K562 (cell line): ENCODE data around the gene LST1. TPM values are rescaled to one million over a fixed set of nuclear protein-coding genes. Genes with fewer than 3 reads are reported as not detected.
A peak's percentile ranks its signal among the peaks of the same experiment; 100 is the strongest.

Experiments
- ATAC-seq: fragments of 200-7000 bp; cut with Tn5 transposase; 3 replicates; pipeline ENCODE4 v1.9.1; 2020; ENCODE audit warnings: moderate library complexity
- BruUV-seq: library from RNA; stranded (reverse); fragments of 400-500 nt; replicated peaks from 2 replicates; lab custom pipeline; 2021; lab: Mats Ljungman, UMichigan
- CTCF ChIA-PET: fragments of 300-600 bp; formaldehyde crosslinking; extraction: SDS; loops from one replicate; lab custom pipeline; 2021; ENCODE audit warnings: low intra/inter-chr PET ratio; lab: Yijun Ruan, JAX
- POLR2A ChIA-PET: fragments of 300-600, 350-650 bp; sonication (Branson Sonifier 250); formaldehyde crosslinking; extraction: SDS; loops from one replicate; lab custom pipeline; 2021; ENCODE audit warnings: antibody characterized with exemption, inconsistent platforms; lab: Yijun Ruan, JAX
- DNase-seq, 4 experiments: peaks; one replicate each; pipeline versions ENCODE4 v3.0.0 to v3.0.0-alpha.2; 2011 to 2018; ENCODE audit warnings: low spot score in 3 of 4, mixed read lengths in 3 of 4; ENCODE audit errors: extremely low read depth in 1 of 4
- FAIRE-seq: peaks from 2 replicates; lab custom pipeline; 2011; peaks lifted over from hg19 to GRCh38; lab: Jason Lieb, UNC
- H2AFZ ChIP-seq: 2 replicates; pipeline ENCODE4 v1.6.0; 2011; ENCODE audit warnings: low read depth, low read length, control low read depth, inconsistent platforms
- H3K27ac ChIP-seq: fragments of 200-600 bp; 3 replicates; pipeline ENCODE4 v1.8.0; 2011; ENCODE audit warnings: low read depth, mild to moderate bottlenecking, control low read depth, inconsistent platforms, low read length, moderate library complexity, mixed read lengths; ENCODE audit errors: extremely low read depth
- H3K27me3 ChIP-seq, 2 experiments: fragments of 300-600 bp in 1 of 2; 2 replicates in 1 of 2; 3 replicates in 1 of 2; pipeline versions ENCODE4 v1.6.0 to v1.8.0; 2011; ENCODE audit warnings: inconsistent platforms in 2 of 2, low read length in 2 of 2, mild to moderate bottlenecking in 1 of 2, mixed read lengths in 1 of 2, moderate library complexity in 1 of 2; ENCODE audit not compliant: control insufficient read depth in 2 of 2, insufficient read depth in 2 of 2
- H3K36me3 ChIP-seq: fragments of 300-600 bp; 3 replicates; pipeline ENCODE4 v1.8.0; 2011; ENCODE audit warnings: mild to moderate bottlenecking, low read length, inconsistent platforms; ENCODE audit not compliant: control insufficient read depth, insufficient read depth
- H3K4me1 ChIP-seq, 2 experiments: fragments of 200-600 bp in 1 of 2; replicated peaks in 1 of 2; 2 replicates in 1 of 2; 3 replicates in 1 of 2; pipeline versions ENCODE4 v1.5.1 to v1.8.0; 2011; ENCODE audit warnings: inconsistent platforms in 2 of 2, low read length in 2 of 2, mild to moderate bottlenecking in 1 of 2, mixed read lengths in 1 of 2, moderate library complexity in 1 of 2; ENCODE audit not compliant: control insufficient read depth in 2 of 2, insufficient read depth in 2 of 2
- H3K4me2 ChIP-seq: 2 replicates; pipeline ENCODE4 v1.6.1; 2011; ENCODE audit warnings: low read length, control low read depth, inconsistent platforms, mixed read lengths; ENCODE audit not compliant: insufficient read depth
- H3K4me3 ChIP-seq: fragments of 200-600 bp; sonication (generic), shearing (Covaris generic); 2 replicates; pipeline ENCODE4 v1.5.1; 2016; ENCODE audit warnings: control low read depth, inconsistent platforms
- H3K79me2 ChIP-seq: fragments of 200-600 bp; 3 replicates; pipeline ENCODE4 v1.8.0; 2011; ENCODE audit warnings: low read length, inconsistent platforms; ENCODE audit not compliant: control insufficient read depth, insufficient read depth
- H3K9ac ChIP-seq, 2 experiments: 2 replicates each; pipeline versions ENCODE4 v1.6.0 to v1.6.1; 2011; ENCODE audit warnings: low read depth in 2 of 2, low read length in 2 of 2, control low read depth in 1 of 2, inconsistent platforms in 1 of 2, mild to moderate bottlenecking in 1 of 2, mixed read lengths in 1 of 2; ENCODE audit not compliant: insufficient read depth in 1 of 2
- H3K9me1 ChIP-seq: one replicate; pipeline ENCODE4 v1.6.0; 2011; ENCODE audit warnings: inconsistent platforms, mild to moderate bottlenecking, low read length, moderate library complexity; ENCODE audit not compliant: control insufficient read depth, insufficient read depth
- H3K9me3 ChIP-seq: replicated peaks from 2 replicates; pipeline ENCODE4 v1.5.1; 2011; ENCODE audit warnings: low read depth, low read length, inconsistent platforms; ENCODE audit not compliant: control insufficient read depth, insufficient read depth
- H4K20me1 ChIP-seq: replicated peaks from 2 replicates; pipeline ENCODE4 v1.6.1; 2011; ENCODE audit warnings: low read length, inconsistent platforms, mixed read lengths; ENCODE audit not compliant: control insufficient read depth, insufficient read depth
- ETV6 ChIP-seq, 3 experiments: fragments of 150-350 bp in 1 of 3; sonication (generic) in 1 of 3; formaldehyde crosslinking in 1 of 3; IDR thresholded peaks; 2 replicates each; pipeline versions ENCODE4 v1.6.1 to v1.8.0; 2014 to 2022; ENCODE audit warnings: borderline replicate concordance in 2 of 3, low read depth in 2 of 3, antibody characterized with exemption in 1 of 3, low read length in 1 of 3, mild to moderate bottlenecking in 1 of 3, missing genetic modification reagents in 1 of 3
- HCFC1 ChIP-seq: IDR thresholded peaks from 2 replicates; pipeline ENCODE4 v1.6.1; 2012; ENCODE audit warnings: low read depth, low read length, improper control_type of control experiment
- MAFK ChIP-seq: IDR thresholded peaks from 2 replicates; pipeline ENCODE4 v1.6.1; 2011; ENCODE audit warnings: low read length, improper control_type of control experiment
- MTA1 ChIP-seq: fragments of 450-650 bp; IDR thresholded peaks from 2 replicates; pipeline ENCODE4 v1.6.1; 2017; ENCODE audit warnings: borderline replicate concordance
- NELFE ChIP-seq: IDR thresholded peaks from 2 replicates; pipeline ENCODE4 v1.6.1; 2011; ENCODE audit warnings: mild to moderate bottlenecking; ENCODE audit not compliant: insufficient read depth, insufficient read length
- OTX1 ChIP-seq: fragments of 450-650 bp; formaldehyde crosslinking; IDR thresholded peaks from 2 replicates; pipeline ENCODE4 v1.4.0; 2022; ENCODE audit warnings: mild to moderate bottlenecking
- RBM17 ChIP-seq: fragments of 200-400 bp; formaldehyde crosslinking; IDR thresholded peaks from 2 replicates; pipeline ENCODE4 v1.6.1; 2017; ENCODE audit warnings: low read depth, mild to moderate bottlenecking, low read length, borderline replicate concordance
- SMAD2 ChIP-seq: fragments of 150-350 bp; IDR thresholded peaks from 2 replicates; pipeline ENCODE4 v1.6.1; 2014; ENCODE audit warnings: low read depth, mild to moderate bottlenecking, low read length
- SMARCA4 ChIP-seq: fragments of 450-650 bp; IDR thresholded peaks from 2 replicates; pipeline ENCODE4 v1.6.1; 2016
- SMARCA5 ChIP-seq: fragments of 450-650 bp; IDR thresholded peaks from 2 replicates; pipeline ENCODE4 v1.6.1; 2016
- SMARCE1 ChIP-seq: fragments of 450-650 bp; IDR thresholded peaks from 2 replicates; pipeline ENCODE4 v1.7.1; 2016; ENCODE audit warnings: mild to moderate bottlenecking
- SPI1 ChIP-seq: IDR thresholded peaks from 2 replicates; pipeline ENCODE4 v1.6.1; 2011; ENCODE audit warnings: low read depth, low read length, control low read depth, borderline replicate concordance
- TBP ChIP-seq: optimal IDR thresholded peaks from 2 replicates; pipeline ENCODE3; 2011; ENCODE audit warnings: low read depth, low read length, improper control_type of control experiment
- TCFL5 ChIP-seq: fragments of 250-450 bp; sonication (Bioruptor Pico); conservative IDR thresholded peaks from 2 replicates; pipeline ENCODE4 v1.6.1; 2021; ENCODE audit warnings: mild to moderate bottlenecking, moderate library complexity, matching md5 sums
- ZNF165 ChIP-seq: fragments of 250-450 bp; sonication (Bioruptor Pico); IDR thresholded peaks from 2 replicates; pipeline ENCODE4 v1.4.0; 2020; ENCODE audit warnings: borderline replicate concordance
- ZNF347 ChIP-seq: fragments of 450-650 bp; formaldehyde crosslinking; IDR thresholded peaks from 2 replicates; pipeline ENCODE4 v1.4.0; 2020; ENCODE audit warnings: low read depth, mild to moderate bottlenecking, moderate library complexity
- WGBS: fragments of 100-300 bp; shearing (Covaris generic); methylation state at CpG from one replicate; pipeline ENCODE4 v1.1.6; 2016; ENCODE audit warnings: low coverage, mixed read lengths; ENCODE audit not compliant: insufficient coverage; ENCODE audit errors: missing lambda C conversion rate; 5-methylcytosine and 5-hydroxymethylcytosine counted together
- in situ Hi-C: fragments of 300-500 bp; cut with MboI; formaldehyde crosslinking; loops from 4 replicates; pipeline ENCODE4 v1.15.0; 2018; ENCODE audit warnings: inconsistent platforms, mixed read lengths
- intact Hi-C: fragments of 100-400 bp; cut with micrococcal nuclease; formaldehyde crosslinking; loops from 2 replicates; pipeline ENCODE4 v1.14.2; 2022
- polyA plus RNA-seq, 8 experiments: library from polyadenylated mRNA; depleted of rRNA in 4 of 8; stranded (reverse) in 5 of 8; unstranded in 3 of 8; fragments of >200 nt; fragmentation: Nextera tagmentation in 2 of 8; fragmentation: Illumina TruSeq in 1 of 8; extraction: Ambion mirVana in 2 of 8; extraction: Trizol in 1 of 8; gene quantifications; 2 replicates each; pipeline versions ENCODE4 v1.2.1 to v1.2.3, GENCODE V29; 2011 to 2014; ENCODE audit warnings: inconsistent platforms in 1 of 8, missing spikeins in 1 of 8
- total RNA-seq, 7 experiments: library from RNA; depleted of rRNA in 6 of 7; stranded (reverse); fragments of >200 nt in 6 of 7; fragmentation: Illumina TruSeq in 2 of 7; extraction: Trizol in 2 of 7; gene quantifications; 2 replicates each; pipeline versions ENCODE4 v1.2.1 to v1.2.3, GENCODE V29; 2011 to 2021; ENCODE audit warnings: low replicate concordance in 1 of 7
- TF ChIP-seq, protein P1 (sequence below), 2 experiments: IDR thresholded peaks; 2 replicates each; pipeline ENCODE4 v1.6.1; 2012; ENCODE audit warnings: improper control_type of control experiment in 2 of 2, low read depth in 2 of 2, low read length in 2 of 2, borderline replicate concordance in 1 of 2
- TF ChIP-seq, protein P2 (sequence below): fragments of 450-650 bp; conservative IDR thresholded peaks from 2 replicates; pipeline ENCODE4 v1.6.1; 2016; ENCODE audit warnings: missing genetic modification characterization, low read depth, mild to moderate bottlenecking, control low read depth, missing compliant biosample characterization

LST1 gene
- total and polyA plus RNA-seq, 9 of the 15 experiments (the other 6 are each of a cell fraction or from before 2014, with no cell fraction given): 0.82 to 7.8 (median 1.7) TPM

DNA sequence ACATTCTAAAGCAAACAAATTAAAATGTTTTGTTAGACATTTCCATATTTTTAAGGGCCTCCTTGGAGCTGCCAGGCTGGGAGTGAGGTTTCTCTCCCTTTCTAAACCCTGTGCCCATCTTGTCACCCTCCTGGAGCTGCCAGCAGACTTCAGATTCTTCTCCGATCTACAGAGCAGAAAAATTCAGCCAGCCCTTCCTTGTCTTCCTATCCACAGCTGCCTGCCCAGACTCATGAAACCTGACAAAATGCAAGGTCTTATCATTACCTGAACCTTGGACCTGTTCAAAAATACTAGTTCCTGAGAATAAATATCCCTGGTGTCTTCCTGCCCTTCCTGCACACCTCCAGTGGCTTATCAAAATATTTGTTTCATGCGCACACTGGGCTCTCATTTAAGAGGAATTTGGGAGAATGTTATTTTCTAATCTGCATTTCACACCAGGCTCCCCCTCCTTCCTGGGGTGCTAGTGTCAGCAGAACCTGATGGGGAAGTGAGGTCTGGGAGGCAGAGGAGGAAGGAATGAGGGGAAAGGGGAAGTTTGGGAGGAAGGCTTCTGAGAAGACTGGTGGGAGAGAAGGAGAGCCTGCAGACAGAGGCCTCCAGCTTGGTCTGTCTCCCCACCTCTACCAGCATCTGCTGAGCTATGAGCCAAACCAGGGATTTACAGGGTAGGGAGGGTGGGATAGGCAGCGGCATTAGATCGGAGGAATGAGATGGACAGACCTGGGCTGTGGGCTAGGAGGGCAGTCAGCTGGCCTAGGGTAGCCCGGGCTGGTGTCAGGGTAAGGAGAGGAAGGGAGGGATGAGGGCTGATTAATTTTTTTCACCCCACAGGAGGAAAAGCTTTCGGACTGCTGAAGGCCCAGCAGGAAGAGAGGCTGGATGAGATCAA, 28.9 kb downstream of the LST1 start, which contains the start of gene AIF1:
TSS of gene AIF1 (plus strand) at position 551 of the 895 bp plus-strand sequence. CDS start at position 647, 96 bp downstream.
- intact Hi-C loops: no loop called here
- Histone ChIP-seq H3K9me3 (no peaks in the 10 kb centered on the region), H3K4me2 (peak within 1 kb of the TSS; percentile 57), H3K4me1 (peaks cover 27 to 36% of the 10 kb centered on the region in 2 experiments), H3K4me3 (no peak within 1 kb of the TSS), H3K9ac (peak within 1 kb of the TSS; percentile 30 to 84), H3K27me3 (no peaks in the 10 kb centered on the region), H4K20me1 (no peaks in the 10 kb centered on the region), H2AFZ (peak within 1 kb of the TSS; percentile 58), H3K79me2 (no peaks in the 10 kb centered on the region; the same call in 2 of the 3 replicates), H3K9me1 (no peaks in the 10 kb centered on the region), H3K36me3 (no peaks in the 10 kb centered on the region), H3K27ac (peak within 1 kb of the TSS; percentile 49; the same call in 2 of the 3 replicates)
- WGBS: 51% methylated on average over 6 of the region's 6 CpGs
- DNase-seq: peak in 3 of 4 experiments; percentile 21 to 50 (median 46)
- no peak; the same call in 2 of the 3 replicates for ATAC-seq
- ChIA-PET CTCF (no interaction called here), POLR2A (interaction anchor here (0.6 kb wide), 1 partner anchor 77 kb away, joined by 5 read pairs; no protein-coding TSS in a partner anchor)
- FAIRE-seq: no peak
- in situ Hi-C loops: no loop called here
- BruUV-seq: no TSS peak
- TF ChIP-seq, protein P1, sequence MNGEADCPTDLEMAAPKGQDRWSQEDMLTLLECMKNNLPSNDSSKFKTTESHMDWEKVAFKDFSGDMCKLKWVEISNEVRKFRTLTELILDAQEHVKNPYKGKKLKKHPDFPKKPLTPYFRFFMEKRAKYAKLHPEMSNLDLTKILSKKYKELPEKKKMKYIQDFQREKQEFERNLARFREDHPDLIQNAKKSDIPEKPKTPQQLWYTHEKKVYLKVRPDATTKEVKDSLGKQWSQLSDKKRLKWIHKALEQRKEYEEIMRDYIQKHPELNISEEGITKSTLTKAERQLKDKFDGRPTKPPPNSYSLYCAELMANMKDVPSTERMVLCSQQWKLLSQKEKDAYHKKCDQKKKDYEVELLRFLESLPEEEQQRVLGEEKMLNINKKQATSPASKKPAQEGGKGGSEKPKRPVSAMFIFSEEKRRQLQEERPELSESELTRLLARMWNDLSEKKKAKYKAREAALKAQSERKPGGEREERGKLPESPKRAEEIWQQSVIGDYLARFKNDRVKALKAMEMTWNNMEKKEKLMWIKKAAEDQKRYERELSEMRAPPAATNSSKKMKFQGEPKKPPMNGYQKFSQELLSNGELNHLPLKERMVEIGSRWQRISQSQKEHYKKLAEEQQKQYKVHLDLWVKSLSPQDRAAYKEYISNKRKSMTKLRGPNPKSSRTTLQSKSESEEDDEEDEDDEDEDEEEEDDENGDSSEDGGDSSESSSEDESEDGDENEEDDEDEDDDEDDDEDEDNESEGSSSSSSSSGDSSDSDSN (IDR thresholded peaks at IDR 0.05; ENCODE audit: borderline replicate concordance in 1 of 2, low read depth in 2 of 2, low read length in 2 of 2): peak in 1 of 2 experiments; percentile 58; a peak in 1 of 4 replicates
- TF ChIP-seq SPI1: peak; percentile 94
- no peak for TF ChIP-seq RBM17
- TF ChIP-seq SMARCE1: peak; percentile 62; the same call in 1 of the 2 replicates
- peak; percentile 22 for TF ChIP-seq TBP
- TF ChIP-seq HCFC1: no peak
- no peak for TF ChIP-seq ZNF347
- peak; percentile 48; the same call in 1 of the 2 replicates for TF ChIP-seq SMARCA4
- no peak for TF ChIP-seq OTX1
- TF ChIP-seq MTA1: 0 out of 2 replicates have a peak, but pooled peaks have one; percentile 55
- no peak for TF ChIP-seq SMAD2
- TF ChIP-seq SMARCA5: peak; percentile 16; the same call in 1 of the 2 replicates
- TF ChIP-seq NELFE: no peak
- TF ChIP-seq TCFL5: no peak
- no peak for TF ChIP-seq ZNF165 (CRISPR knock-in tag)
- TF ChIP-seq, protein P2, sequence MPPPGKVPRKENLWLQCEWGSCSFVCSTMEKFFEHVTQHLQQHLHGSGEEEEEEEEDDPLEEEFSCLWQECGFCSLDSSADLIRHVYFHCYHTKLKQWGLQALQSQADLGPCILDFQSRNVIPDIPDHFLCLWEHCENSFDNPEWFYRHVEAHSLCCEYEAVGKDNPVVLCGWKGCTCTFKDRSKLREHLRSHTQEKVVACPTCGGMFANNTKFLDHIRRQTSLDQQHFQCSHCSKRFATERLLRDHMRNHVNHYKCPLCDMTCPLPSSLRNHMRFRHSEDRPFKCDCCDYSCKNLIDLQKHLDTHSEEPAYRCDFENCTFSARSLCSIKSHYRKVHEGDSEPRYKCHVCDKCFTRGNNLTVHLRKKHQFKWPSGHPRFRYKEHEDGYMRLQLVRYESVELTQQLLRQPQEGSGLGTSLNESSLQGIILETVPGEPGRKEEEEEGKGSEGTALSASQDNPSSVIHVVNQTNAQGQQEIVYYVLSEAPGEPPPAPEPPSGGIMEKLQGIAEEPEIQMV (tag): no peak
- peak in 1 of 2 experiments; percentile 75; a peak in 2 of 4 replicates for TF ChIP-seq ETV6 (IDR thresholded peaks at IDR 0.05; ENCODE audit: borderline replicate concordance in 1 of 2, low read depth in 2 of 2, low read length in 1 of 2)
- no peak for TF ChIP-seq ETV6 (CRISPR knock-in tag; IDR thresholded peaks at IDR 0.05; ENCODE audit: borderline replicate concordance)
- peak; percentile 54; the same call in 1 of the 2 replicates for TF ChIP-seq MAFK
